B cell (primary cell): ENCODE data around the gene CES4A. TPM values are rescaled to one million over a fixed set of nuclear protein-coding genes. Genes with fewer than 3 reads are reported as not detected.

Source experiments
- ATAC-seq: fragments of 200-7000 bp; cut with Tn5 transposase; one replicate; pipeline ENCODE4 v1.10.0; 2021; ENCODE audit warnings: low read depth, mild to moderate bottlenecking, moderate number of reproducible peaks, moderate library complexity
- CTCF ChIA-PET: fragments of 350-600 bp; sonication (Branson Sonifier 250); formaldehyde crosslinking; loops from one replicate; lab custom pipeline; 2021; ENCODE audit warnings: antibody characterized with exemption, inconsistent platforms; lab: Charles Lee
- POLR2A ChIA-PET: fragments of 350-600 bp; sonication (Branson Sonifier 250); formaldehyde crosslinking; loops from one replicate; lab custom pipeline; 2021; ENCODE audit warnings: antibody characterized with exemption; lab: Charles Lee
- DNase-seq: peaks from one replicate; pipeline ENCODE4 v3.0.0; 2013
- H2AFZ ChIP-seq: 2 replicates; pipeline ENCODE4 v1.6.1; 2012; ENCODE audit warnings: mild to moderate bottlenecking, low read depth, low read length; ENCODE audit not compliant: insufficient read depth, poor library complexity, severe bottlenecking
- H3K27ac ChIP-seq, 2 donors: 1 replicate in 1 of 2; 2 replicates in 1 of 2; pipeline ENCODE4 v1.5.1; 2012 to 2013; ENCODE audit warnings: low read length in 2 of 2, mild to moderate bottlenecking in 2 of 2, moderate library complexity in 1 of 2
- H3K27me3 ChIP-seq, 4 experiments: fragments of 200-600 bp in 1 of 4; sonication (generic) in 1 of 4; replicated peaks in 1 of 4; 1 replicate in 2 of 4; 2 replicates in 2 of 4; pipeline versions ENCODE4 v1.6.1 to v1.7.0; 2013 to 2016; ENCODE audit warnings: low read length in 3 of 4, mild to moderate bottlenecking in 2 of 4, mixed read lengths in 1 of 4, moderate library complexity in 1 of 4; ENCODE audit not compliant: insufficient read depth in 4 of 4, control insufficient read depth in 3 of 4; ENCODE audit errors: control extremely low read depth in 1 of 4
- H3K36me3 ChIP-seq, 2 experiments: replicated peaks in 1 of 2; 1 replicate in 1 of 2; 2 replicates in 1 of 2; pipeline versions ENCODE4 v1.6.1 to v1.7.1; 2013; ENCODE audit warnings: low read length in 1 of 2; ENCODE audit not compliant: insufficient read depth in 2 of 2, control insufficient read depth in 1 of 2; ENCODE audit errors: control extremely low read depth in 1 of 2, extremely low read depth in 1 of 2
- H3K4me1 ChIP-seq, 2 donors: fragments of 200-600 bp in 1 of 2; sonication (generic) in 1 of 2; 1 replicate in 1 of 2; 2 replicates in 1 of 2; pipeline versions ENCODE4 v1.5.1 to v1.6.1; 2013 to 2017; ENCODE audit warnings: low read length in 2 of 2; ENCODE audit not compliant: control insufficient read depth in 2 of 2, insufficient read depth in 2 of 2
- H3K4me2 ChIP-seq: replicated peaks from 2 replicates; pipeline ENCODE3; 2012; ENCODE audit warnings: mild to moderate bottlenecking, low read depth, low read length; ENCODE audit not compliant: poor library complexity, severe bottlenecking
- H3K4me3 ChIP-seq, 5 experiments: fragments of 200-600 bp in 1 of 5; sonication (generic) in 1 of 5; 1 replicate in 3 of 5; 2 replicates in 2 of 5; pipeline versions ENCODE4 v1.5.1 to v1.7.0; 2011 to 2016; ENCODE audit warnings: low read length in 4 of 5, mild to moderate bottlenecking in 4 of 5, low read depth in 2 of 5, control low read depth in 1 of 5, moderate library complexity in 1 of 5; ENCODE audit not compliant: insufficient read depth in 1 of 5; ENCODE audit errors: control extremely low read depth in 1 of 5, extremely low read depth in 1 of 5
- H3K79me2 ChIP-seq: fragments of 200-600 bp; sonication (generic); one replicate; pipeline ENCODE4 v1.6.0; 2016; ENCODE audit warnings: low read length; ENCODE audit not compliant: control insufficient read depth, insufficient read depth
- H3K9ac ChIP-seq: fragments of 200-600 bp; sonication (generic); 2 replicates; pipeline ENCODE4 v1.6.1; 2017; ENCODE audit warnings: mild to moderate bottlenecking, low read length, moderate library complexity
- H3K9me3 ChIP-seq, 3 donors: one replicate each; pipeline versions ENCODE4 v1.6.1 to v1.7.1; 2013; ENCODE audit warnings: low read length in 2 of 3; ENCODE audit not compliant: control insufficient read depth in 2 of 3, insufficient read depth in 1 of 3; ENCODE audit errors: control extremely low read depth in 1 of 3
- H4K20me1 ChIP-seq: 2 replicates; pipeline ENCODE4 v1.6.0; 2012; ENCODE audit warnings: mild to moderate bottlenecking, low read length; ENCODE audit not compliant: insufficient read depth, control insufficient read depth, poor library complexity, severe bottlenecking
- H3K27ac Mint-ChIP-seq: one replicate; pipeline ENCODE4 v1.8.0; 2021; ENCODE audit warnings: mixed read lengths
- H3K27me3 Mint-ChIP-seq: one replicate; pipeline ENCODE4 v1.8.0; 2021; ENCODE audit warnings: mixed read lengths
- H3K4me1 Mint-ChIP-seq: one replicate; pipeline ENCODE4 v1.8.0; 2021; ENCODE audit warnings: mixed read lengths
- H3K4me3 Mint-ChIP-seq: one replicate; pipeline ENCODE4 v1.8.0; 2021; ENCODE audit warnings: mixed read lengths
- H3K9me3 Mint-ChIP-seq: one replicate; pipeline ENCODE4 v1.8.0; 2022; ENCODE audit warnings: mixed read lengths; ENCODE audit not compliant: insufficient read depth
- CTCF ChIP-seq: fragments of 200-600 bp; IDR thresholded peaks from one replicate; pipeline ENCODE4 v1.8.0; 2022; ENCODE audit warnings: antibody characterized with exemption, mild to moderate bottlenecking
- EZH2 ChIP-seq: IDR thresholded peaks from 2 replicates; pipeline ENCODE4 v1.6.1; 2012; ENCODE audit warnings: borderline replicate concordance, low read depth, mild to moderate bottlenecking, moderate library complexity, low read length; ENCODE audit not compliant: insufficient read depth, poor library complexity, severe bottlenecking
- WGBS: methylation state at CpG from one replicate; pipeline ENCODE4 v1.1.5; 2013; ENCODE audit warnings: missing lambda C conversion rate; ENCODE audit not compliant: insufficient coverage; 5-methylcytosine and 5-hydroxymethylcytosine counted together
- intact Hi-C: fragments of 100-400 bp; cut with micrococcal nuclease; formaldehyde crosslinking; loops from one replicate; pipeline ENCODE4 v1.10.0; 2022
- polyA plus RNA-seq: library from polyadenylated mRNA; depleted of rRNA; stranded (reverse); fragments of >200 nt; gene quantifications from 2 replicates; pipeline ENCODE4 v1.2.3, GENCODE V29; 2012
- total RNA-seq, 2 donors: library from RNA; stranded (reverse); fragments of 120-200 nt in 1 of 2; gene quantifications; 1 replicate in 1 of 2; 2 replicates in 1 of 2; pipeline versions ENCODE4 v1.2.3 to v1.2.4, GENCODE V29; 2013 to 2022

CES4A gene
- total and polyA plus RNA-seq, 2 donors (not counting 1 experiment from before 2014, with no cell fraction given) = 8.4 to 17.3 TPM

GRCh38 chr16:67023689-67024088, 35.3 kb downstream of the CES4A start:
- Histone ChIP-seq H3K79me2 (no peaks in the 10 kb centered on the region), H3K27me3 (no peaks in the 10 kb centered on the region), H3K9me3 (no peaks in the 10 kb centered on the region), H3K9ac (no peak overlapping the region), H3K27ac (no peak overlapping the region), H3K4me2 (no peak overlapping the region), H3K36me3 (no peaks in the 10 kb centered on the region), H2AFZ (no peak overlapping the region), H3K4me3 (no peak overlapping the region), H4K20me1 (no peaks in the 10 kb centered on the region), H3K4me1 (peaks cover 5 to 8% of the 10 kb centered on the region in 2 donors)
- Mint-ChIP-seq H3K4me1 (peaks cover 8% of the 10 kb centered on the region), H3K9me3 (no peaks in the 10 kb centered on the region), H3K27me3 (no peaks in the 10 kb centered on the region), H3K4me3 (no peak overlapping the region), H3K27ac (no peak overlapping the region)
- intact Hi-C loops = no loop called here
- no peak for ATAC-seq
- TF ChIP-seq CTCF = no peak
- TF ChIP-seq EZH2 = no peak
- no CpG with 5 or more reads among the region's 1 CpG for WGBS
- ChIA-PET CTCF (no interaction called here), POLR2A (interaction anchor here (0.5 kb wide), 1 partner anchor 131 kb away, joined by 3 read pairs; no protein-coding TSS in a partner anchor)
- DNase-seq = no peak

- H3K27ac ChIP-seq = no peak overlapping the region
- Mint-ChIP-seq H3K27ac (no peak overlapping the region), H3K4me3 (no peak overlapping the region), H3K9me3 (no peaks in the 10 kb centered on the region), H3K4me1 (peaks cover 8% of the 10 kb centered on the region), H3K27me3 (no peaks in the 10 kb centered on the region)
- TF ChIP-seq EZH2 = no peak
- TF ChIP-seq CTCF = no peak
- WGBS = 100% methylated on average over 1 of the region's 4 CpGs
- POLR2A ChIA-PET = no interaction called here
- no peaks in the 10 kb centered on the region for H3K9me3 ChIP-seq
- no peaks in the 10 kb centered on the region for H3K79me2 ChIP-seq
- intact Hi-C loops = no loop called here
- H4K20me1 ChIP-seq = no peaks in the 10 kb centered on the region
- no peak overlapping the region for H3K9ac ChIP-seq
- CTCF ChIA-PET = no interaction called here
- no peak overlapping the region for H3K4me3 ChIP-seq
- no peaks in the 10 kb centered on the region for H3K36me3 ChIP-seq
- H3K4me1 ChIP-seq = peaks cover 5 to 8% of the 10 kb centered on the region in 2 donors
- H3K27me3 ChIP-seq = no peaks in the 10 kb centered on the region
- H2AFZ ChIP-seq = no peak overlapping the region
- H3K4me2 ChIP-seq = no peak overlapping the region
- DNase-seq = no peak
- no peak for ATAC-seq
Measured at GRCh38 chr16:67024384-67025209, 36.2 kb downstream of the CES4A start.
